NK-92 (cell line): Measurements from ENCODE around the gene ZNF692.
"Not testable (repeated sequence)": the region's sequence is repeated elsewhere in the genome, so short reads cannot be mapped to it uniquely, and the experiment has no call there.

Experiments used
- DNase-seq: peaks from one replicate; lab custom pipeline; 2025; ENCODE audit not compliant: unreplicated experiment; lab: John Stamatoyannopoulos, UW

Gene ZNF692

GRCh38 chr1:248849637-248850036, 9.2 kb downstream of the ZNF692 start:
- no peak for DNase-seq

GRCh38 chr1:248849152-248849551, 9.7 kb downstream of the ZNF692 start:
- DNase-seq = no peak

- no peak for DNase-seq
Measured at GRCh38 chr1:248848602-248849001, 10.3 kb downstream of the ZNF692 start.

- DNase-seq = no peak
Measured at GRCh38 chr1:248847956-248848561, 10.8 kb downstream of the ZNF692 start.

- DNase-seq = no peak
Measured at GRCh38 chr1:248847181-248847955, 11.5 kb downstream of the ZNF692 start.

GRCh38 chr1:248844526-248844925, 14.4 kb downstream of the ZNF692 start:
- no peak for DNase-seq

DNA sequence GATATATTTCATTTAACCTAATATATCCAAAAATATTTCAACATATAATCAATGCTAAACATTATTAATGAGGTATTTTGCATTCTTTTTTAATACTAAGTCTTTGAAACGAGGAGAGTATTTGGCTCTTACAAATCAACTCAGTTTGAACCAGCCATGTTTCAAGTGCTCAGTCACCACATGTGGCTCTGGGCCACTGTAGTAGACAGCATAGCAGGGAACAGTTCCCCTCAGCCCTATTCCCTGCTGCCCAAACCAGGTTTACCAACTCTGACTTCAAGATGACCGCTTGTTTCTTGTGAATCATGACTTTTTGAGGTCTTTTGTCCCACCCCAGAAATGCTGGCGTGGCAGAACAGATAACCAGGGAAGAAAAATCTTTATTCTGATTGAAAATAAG, 15.2 kb downstream of the ZNF692 start:
- DNase-seq = no peak

- DNase-seq = no peak
Measured at GRCh38 chr1:248842781-248843331, 16.0 kb downstream of the ZNF692 start.

DNA sequence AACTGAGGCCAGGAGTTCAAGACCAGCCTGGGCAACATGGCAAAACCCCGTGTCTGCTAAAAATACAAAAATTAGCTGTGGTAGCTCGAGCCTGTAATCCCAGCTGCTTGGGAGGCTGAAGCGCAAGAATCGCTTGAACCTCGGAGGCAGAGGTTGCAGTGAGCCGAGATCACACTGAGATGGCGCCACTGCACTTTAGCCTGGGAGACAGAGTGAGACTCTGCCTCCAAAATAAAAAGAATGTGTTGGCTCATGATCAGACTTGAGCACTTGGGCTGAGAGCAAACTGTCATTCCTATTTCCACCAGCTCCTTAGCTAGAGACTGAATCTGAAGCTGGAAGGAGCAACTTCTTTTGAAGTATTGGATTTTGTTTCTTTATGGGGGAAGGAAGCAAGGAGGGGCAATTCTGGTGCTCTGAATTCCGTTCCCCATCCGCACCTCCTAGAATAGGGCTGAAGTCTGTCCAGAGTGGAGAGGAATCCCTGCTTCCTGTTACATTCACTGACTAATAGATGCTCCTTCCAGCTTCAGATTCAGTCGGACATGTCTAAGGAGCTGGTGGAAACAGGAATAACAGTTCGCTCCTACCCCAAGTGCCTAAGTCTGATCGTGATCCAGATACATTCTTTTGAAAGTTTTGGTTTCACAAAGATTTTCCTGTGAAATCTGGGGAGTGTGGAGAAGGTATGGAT, 17.0 kb downstream of the ZNF692 start:
- DNase-seq = no peak

- no peak for DNase-seq
Measured at GRCh38 chr1:248840946-248841345, 17.9 kb downstream of the ZNF692 start.

DNA sequence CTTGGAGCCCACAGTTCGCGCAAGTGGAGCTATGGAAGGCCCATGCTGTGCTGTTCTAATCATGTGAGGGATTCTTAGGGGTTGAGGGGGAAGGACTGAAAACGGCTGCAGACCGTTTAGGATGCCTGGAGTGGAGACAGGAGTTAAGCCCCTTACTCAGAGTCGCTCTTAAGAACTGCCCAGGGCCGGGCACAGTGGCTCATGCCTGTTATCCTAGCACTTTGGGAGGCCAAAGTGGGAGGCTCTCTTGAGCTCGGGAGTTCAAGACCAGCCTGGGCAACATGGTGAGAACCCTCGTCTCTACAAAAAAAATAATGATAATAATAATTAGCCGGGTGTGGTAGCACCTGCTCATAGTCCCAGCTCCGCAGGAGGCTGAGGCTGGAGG, 19.7 kb downstream of the ZNF692 start:
- DNase-seq = no peak

GRCh38 chr1:248838357-248839167, 20.3 kb downstream of the ZNF692 start:
- DNase-seq = no peak

DNA sequence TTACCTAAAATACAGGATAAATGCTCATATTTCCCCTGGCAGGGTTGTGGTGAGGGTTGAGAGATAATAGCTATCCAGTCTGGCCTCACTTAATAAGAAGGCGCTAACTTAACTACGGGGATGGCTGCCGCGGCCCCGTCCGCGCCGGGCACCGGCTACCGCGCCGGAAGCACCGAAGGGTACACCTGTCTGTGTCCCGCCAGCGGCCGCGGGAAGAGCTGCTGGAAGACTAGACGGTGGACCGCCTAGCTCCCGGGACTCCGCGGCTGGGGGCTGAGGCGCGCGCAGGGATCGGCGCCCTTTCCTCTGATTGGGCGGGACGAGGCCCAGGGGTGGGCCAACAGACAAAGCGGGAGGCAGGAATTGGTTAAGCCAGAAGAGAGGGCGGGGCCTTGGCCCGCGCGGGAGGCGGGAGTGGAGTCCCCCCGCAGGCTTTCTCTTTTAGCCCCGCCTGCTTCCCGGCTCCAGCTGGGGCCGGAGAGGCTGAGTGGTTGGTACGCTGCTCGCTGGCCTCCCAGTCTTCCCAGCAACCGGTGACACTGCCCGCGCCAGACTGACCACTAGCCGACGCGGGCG, 21.0 kb downstream of the ZNF692 start, which contains the start of gene ZNF672:
Gene ZNF672 (plus strand): TSS at position 444 of the 576 bp plus-strand sequence. CDS start 9,051 bp downstream, outside the sequence.
- DNase-seq = peak; percentile 66

- DNase-seq = no peak
Measured at GRCh38 chr1:248837045-248837780, 21.7 kb downstream of the ZNF692 start.

DNA sequence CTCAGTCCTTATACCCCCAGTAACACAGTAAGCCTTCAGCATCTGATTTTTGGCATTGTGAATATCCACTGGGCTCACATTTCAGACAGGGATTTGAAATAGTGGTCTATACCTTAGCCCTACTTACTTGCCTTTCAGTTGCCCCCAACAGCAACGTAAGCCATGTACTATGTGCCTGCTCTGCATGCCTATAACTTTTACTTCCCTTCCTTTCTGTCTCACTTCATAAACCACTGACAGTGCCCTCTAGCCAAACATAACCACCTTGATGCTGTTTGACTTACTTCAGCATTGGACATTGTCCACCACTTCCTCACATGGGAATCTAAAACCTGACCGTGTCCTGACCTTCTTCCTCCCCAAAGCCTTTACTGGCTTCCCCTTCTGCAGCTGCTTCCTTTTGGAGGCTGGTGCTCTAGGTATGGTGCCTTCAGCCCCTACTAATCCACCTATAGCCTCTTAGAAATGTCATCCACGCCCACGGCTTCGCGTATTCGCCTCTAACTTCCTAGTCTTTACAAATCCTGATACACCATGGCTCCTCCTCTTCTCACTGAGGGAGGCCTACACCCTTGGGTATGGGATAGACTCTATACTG, 24.4 kb downstream of the ZNF692 start:
- no peak for DNase-seq

- DNase-seq = no peak
Measured at GRCh38 chr1:248831842-248832241, 27.0 kb downstream of the ZNF692 start.

GRCh38 chr1:248830718-248831017, 28.2 kb downstream of the ZNF692 start:
- DNase-seq = not testable (repeated sequence)

DNA sequence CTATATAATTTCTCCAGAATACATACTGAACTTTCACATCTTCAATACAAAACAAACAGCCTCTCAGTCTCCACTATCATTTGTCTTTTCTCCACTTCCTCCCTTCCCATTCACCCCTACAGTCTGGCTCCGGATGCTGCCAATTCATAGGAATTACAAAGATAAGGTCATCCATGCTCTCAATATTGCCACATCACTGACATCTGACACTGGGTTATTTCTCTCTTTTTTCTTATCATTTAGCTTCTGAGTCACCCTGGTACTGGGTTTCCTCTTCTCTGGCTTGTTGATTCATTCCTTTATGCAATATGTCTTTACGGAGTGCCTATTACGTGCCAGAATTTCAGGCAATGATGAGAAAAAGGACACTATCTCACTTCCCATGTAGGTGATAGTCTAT, 30.0 kb downstream of the ZNF692 start:
- no peak for DNase-seq

DNA sequence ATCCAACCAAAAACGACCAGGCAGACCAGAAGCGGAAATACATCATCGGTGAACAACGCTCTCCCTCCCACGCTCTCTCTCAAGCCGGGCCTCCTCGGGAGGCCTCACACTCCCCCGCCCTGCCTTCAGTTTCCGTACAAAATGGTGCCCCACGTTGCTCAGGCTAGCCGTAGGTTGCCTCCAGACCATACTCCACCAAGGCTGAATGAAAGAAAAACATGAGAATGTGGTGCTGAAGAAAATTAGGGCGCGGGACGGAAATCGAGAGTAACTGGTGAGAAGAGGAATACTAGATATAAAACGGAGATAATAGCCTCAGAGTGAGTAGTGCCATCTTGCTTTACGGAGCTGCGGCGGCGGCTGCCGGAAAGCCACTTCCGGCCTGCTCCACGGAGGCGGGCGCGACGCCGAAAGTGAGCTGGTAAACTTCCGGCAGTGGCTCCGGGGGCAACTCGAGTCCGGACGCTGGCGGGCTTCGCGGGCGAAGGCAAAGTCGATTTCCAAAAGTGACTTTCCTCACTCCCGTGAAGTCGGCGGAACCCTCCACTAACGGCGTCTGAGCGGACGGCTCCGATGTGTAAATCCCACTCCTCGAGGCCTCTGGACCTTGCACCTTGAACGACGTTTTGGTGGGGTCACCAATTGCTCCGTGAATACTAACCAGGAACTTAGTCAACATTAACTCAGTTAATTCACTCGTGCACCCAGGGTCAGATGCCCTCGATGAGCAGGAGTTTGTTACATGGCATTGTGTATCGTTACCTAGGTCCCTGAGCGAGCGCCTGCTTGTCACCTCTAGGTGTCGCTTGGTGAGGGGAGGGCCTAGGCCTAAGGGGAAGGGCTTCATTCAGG, 32.8 kb downstream of the ZNF692 start, which contains the start of gene SH3BP5L:
Gene SH3BP5L (minus strand): TSS at position 7 of the 852 bp plus-strand sequence. CDS start 980 bp downstream, outside the sequence.
- peak; percentile 26 for DNase-seq
